SJSA1 (cell line): ENCODE results near the gene BAG2. TPM values are rescaled to one million over a fixed set of nuclear protein-coding genes. Genes with fewer than 3 reads are reported as not detected.

Experiments
- DNase-seq, 2 experiments: peaks; one replicate each; pipeline ENCODE4 v3.0.0-alpha.2; 2015 to 2020; ENCODE audit warnings: low spot score in 2 of 2, low read depth in 1 of 2
- H3K27ac ChIP-seq: fragments of 250-450 bp; sonication (Bioruptor Pico); 2 replicates; pipeline ENCODE4 v1.5.1; 2020; ENCODE audit warnings: mild to moderate bottlenecking, moderate library complexity
- H3K27me3 ChIP-seq: fragments of 250-450 bp; sonication (Bioruptor Pico); replicated peaks from 2 replicates; pipeline ENCODE4 v1.5.1; 2020; ENCODE audit warnings: mild to moderate bottlenecking, moderate library complexity
- H3K36me3 ChIP-seq: fragments of 250-450 bp; sonication (Bioruptor Pico); 2 replicates; pipeline ENCODE4 v1.5.1; 2020; ENCODE audit warnings: mild to moderate bottlenecking
- H3K4me1 ChIP-seq: fragments of 250-450 bp; sonication (Bioruptor Pico); replicated peaks from 2 replicates; pipeline ENCODE4 v1.6.1; 2021; ENCODE audit warnings: mild to moderate bottlenecking
- H3K4me3 ChIP-seq: fragments of 250-450 bp; sonication (Bioruptor Pico); 2 replicates; pipeline ENCODE4 v1.5.1; 2020; ENCODE audit warnings: mild to moderate bottlenecking
- H3K9me3 ChIP-seq: fragments of 250-450 bp; sonication (Bioruptor Pico); replicated peaks from 2 replicates; pipeline ENCODE4 v1.5.1; 2020; ENCODE audit warnings: mild to moderate bottlenecking
- total RNA-seq: library from RNA; depleted of rRNA; stranded (reverse); fragments of >200 nt; shearing (Covaris generic); gene quantifications from 2 replicates; pipeline ENCODE4 v1.2.3, GENCODE V29; 2014

BAG2 gene
- total RNA-seq, 1 experiment from 2014 or later: 32.8 TPM

DNA sequence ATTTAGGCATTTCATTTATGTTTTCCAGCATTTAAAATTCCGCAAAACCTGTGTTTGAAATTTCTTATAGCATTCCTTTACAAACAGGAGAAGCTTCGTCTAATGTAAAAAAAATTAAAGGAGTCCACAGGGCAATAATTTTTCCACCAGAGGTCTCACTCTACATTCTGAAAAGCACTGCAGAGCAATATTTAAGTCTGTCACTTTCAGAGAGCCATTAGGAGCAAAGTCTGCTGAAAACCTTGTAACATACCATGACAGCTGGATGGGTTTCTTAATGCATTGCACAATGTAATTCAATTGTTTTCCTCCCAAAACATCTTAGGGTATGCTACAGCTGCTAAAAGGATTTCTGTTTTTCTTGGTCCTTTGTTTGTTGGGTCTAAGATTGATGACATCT, 18.0 kb downstream of the BAG2 start:
- Histone ChIP-seq H3K4me1 (no peaks in the 10 kb centered on the region), H3K36me3 (peaks cover 83% of the 10 kb centered on the region), H3K4me3 (no peak overlapping the region), H3K27ac (no peak overlapping the region), H3K27me3 (no peaks in the 10 kb centered on the region), H3K9me3 (no peaks in the 10 kb centered on the region)
- DNase-seq: peak in 1 of 2 experiments; percentile 43

DNA sequence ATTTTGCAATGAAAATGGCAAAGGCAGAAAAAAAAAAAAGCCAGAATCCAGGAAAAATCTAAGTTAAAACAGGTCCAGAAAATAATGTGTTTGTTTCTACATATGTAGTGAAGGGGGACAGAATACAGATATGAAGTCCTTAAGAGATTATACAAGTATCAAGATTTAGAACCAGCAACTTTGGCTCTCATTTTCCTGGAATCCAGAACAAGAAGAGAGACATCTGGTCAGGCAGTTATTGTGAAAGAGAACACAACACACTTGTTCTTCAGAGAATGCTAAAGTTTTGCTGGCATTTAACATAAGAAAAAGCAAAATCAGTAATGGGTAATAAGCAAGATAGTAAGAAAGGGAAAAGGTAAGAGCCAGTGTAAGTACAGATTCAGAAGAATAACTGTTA, 21.1 kb downstream of the BAG2 start:
- DNase-seq: no peak
- Histone ChIP-seq H3K4me1 (peaks cover 5% of the 10 kb centered on the region), H3K27ac (no peak overlapping the region), H3K4me3 (no peak overlapping the region), H3K36me3 (peaks cover 81% of the 10 kb centered on the region), H3K9me3 (no peaks in the 10 kb centered on the region), H3K27me3 (no peaks in the 10 kb centered on the region)

DNA sequence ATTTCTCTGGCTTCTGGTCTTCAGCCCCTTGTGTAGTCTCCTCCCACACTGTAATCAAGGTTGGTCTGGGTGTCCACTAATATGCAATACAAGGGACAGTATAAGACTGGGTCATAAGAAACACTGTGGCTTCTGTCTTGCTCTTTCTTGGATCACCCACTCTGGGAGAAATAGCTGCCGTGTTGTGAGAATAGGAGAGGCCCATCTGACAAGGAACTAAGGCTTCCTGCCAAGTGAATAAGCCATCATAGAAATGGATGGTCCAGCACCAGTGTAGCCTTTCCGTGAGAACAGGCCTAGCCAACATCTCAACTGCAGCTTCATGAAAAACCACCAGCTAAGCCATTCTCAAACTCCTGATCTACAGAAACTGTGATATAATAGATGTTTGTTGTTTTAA, 23.3 kb downstream of the BAG2 start:
- no peak overlapping the region for H3K4me3 ChIP-seq
- no peaks in the 10 kb centered on the region for H3K9me3 ChIP-seq
- H3K36me3 ChIP-seq: peaks cover 59% of the 10 kb centered on the region
- no peaks in the 10 kb centered on the region for H3K27me3 ChIP-seq
- H3K4me1 ChIP-seq: peaks cover 28% of the 10 kb centered on the region
- no peak overlapping the region for H3K27ac ChIP-seq
- DNase-seq: no peak

DNA sequence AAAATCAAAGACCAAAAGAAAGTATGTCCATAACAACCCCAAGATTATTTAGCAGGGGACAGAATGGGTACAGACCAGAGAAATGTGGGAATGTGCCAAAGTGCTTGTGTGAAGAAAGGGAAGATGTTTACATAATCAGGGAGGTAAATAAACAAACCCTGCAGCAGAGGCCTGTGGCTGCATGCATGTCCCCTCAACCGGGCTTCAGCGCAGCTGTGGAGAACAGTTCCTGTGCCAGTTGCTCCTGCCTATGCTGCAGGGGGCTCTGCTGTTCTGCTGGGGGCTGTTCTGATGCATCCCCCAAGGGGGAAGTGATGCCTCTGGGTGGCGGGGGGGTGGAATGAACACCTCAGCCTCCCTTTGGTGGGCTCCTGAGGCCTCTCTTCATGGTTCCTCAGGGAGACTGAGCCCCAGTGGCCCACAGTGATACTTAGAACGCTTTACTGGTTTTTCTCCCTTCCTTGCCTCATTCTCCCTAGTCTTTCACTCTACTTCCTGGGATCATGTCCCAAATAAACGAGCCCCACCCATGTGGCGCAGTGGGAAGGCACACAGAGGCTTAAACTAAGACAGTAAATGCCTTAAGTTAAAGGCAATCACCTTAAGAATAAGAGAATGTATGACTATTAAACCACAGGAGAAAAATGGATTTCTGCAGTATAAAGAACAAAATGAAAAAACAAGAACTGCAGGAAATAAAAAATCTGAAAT, 27.0 kb downstream of the BAG2 start:
- Histone ChIP-seq H3K9me3 (no peaks in the 10 kb centered on the region), H3K4me1 (peaks cover 30% of the 10 kb centered on the region), H3K27ac (peak overlapping the region; percentile 31), H3K4me3 (no peak overlapping the region), H3K27me3 (no peaks in the 10 kb centered on the region), H3K36me3 (peaks cover 31% of the 10 kb centered on the region)
- peak; percentile 89 to 90 for DNase-seq

DNA sequence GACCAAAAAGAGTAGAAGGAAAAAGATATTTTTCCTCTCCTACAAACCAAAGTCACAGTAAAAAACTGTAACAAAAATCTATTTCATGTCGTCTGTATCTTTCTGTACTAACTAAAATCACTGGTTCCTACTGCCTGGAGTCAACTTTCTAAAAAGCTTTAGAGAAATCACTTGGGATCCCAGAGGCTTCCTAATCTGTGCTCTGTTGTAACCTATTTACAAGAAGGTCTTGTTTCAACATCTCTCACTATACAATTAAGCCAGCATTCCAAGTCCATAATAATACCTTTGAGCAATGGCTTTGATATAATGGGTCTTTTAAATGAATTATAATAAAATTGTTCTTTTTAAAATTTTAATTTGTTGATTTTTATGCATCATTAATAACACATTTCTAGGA, 29.6 kb downstream of the BAG2 start:
- H3K27ac ChIP-seq: no peak overlapping the region
- no peaks in the 10 kb centered on the region for H3K9me3 ChIP-seq
- H3K27me3 ChIP-seq: no peaks in the 10 kb centered on the region
- peaks cover 25% of the 10 kb centered on the region for H3K36me3 ChIP-seq
- no peak overlapping the region for H3K4me3 ChIP-seq
- no peak for DNase-seq
- peaks cover 42% of the 10 kb centered on the region for H3K4me1 ChIP-seq

DNA sequence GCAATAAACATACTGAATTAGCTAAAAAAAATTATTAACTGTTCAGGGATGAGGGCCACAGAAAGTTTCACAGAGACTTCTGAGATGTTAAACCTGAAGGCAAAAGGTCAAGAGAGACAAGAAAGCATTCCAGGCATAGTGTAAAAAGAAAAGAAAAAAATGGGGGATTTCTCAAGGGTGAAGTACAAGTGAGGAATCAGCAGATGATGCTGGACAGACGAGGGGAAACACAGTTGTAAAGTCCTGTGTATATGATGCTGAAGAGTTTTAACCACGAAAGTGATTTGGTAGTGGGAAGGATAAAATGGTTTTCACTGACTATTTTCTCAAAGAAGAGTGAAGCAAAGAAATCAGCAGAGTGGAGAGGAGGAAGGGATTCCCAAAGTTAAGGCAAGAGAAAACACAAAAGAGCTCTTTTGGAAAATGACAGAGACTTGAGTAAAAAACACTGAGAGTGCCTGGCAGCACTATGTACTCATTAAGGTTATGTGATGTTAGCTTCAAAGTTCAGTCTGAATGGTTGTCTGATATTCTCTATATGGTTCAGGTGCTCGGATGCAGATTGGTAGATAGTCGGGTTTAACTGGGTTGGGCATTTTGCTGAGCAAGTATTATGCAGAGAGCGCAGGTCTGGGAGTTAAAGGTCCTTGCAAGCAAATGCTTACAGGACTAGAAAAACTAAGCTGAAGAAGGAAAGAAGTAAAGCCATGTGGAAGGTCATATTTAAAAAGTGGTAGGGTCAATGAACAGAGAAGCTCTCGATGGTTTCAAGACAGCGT, 33.6 kb downstream of the BAG2 start:
- Histone ChIP-seq H3K9me3 (no peaks in the 10 kb centered on the region), H3K4me1 (peaks cover 27% of the 10 kb centered on the region), H3K27me3 (no peaks in the 10 kb centered on the region), H3K36me3 (peaks cover 39% of the 10 kb centered on the region), H3K4me3 (no peak overlapping the region), H3K27ac (no peak overlapping the region)
- no peak for DNase-seq

DNA sequence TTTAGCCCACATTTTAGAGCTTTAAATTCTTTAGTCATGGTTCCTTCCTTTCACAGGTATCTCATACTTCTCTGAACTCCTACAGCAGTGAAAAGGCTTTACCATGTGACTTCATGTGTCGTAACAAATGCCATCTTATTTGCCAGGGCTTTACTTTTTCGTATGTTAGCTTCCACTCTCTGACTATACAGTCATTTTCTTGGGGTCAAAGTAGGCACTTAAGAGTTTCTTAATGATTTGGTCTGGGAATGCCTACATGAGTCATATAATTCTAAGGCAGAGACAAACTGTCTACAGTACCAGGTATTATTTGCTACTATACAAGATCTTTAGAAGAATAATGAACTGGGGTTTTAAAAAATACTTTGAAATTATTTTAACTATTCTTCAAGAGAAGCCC, 35.0 kb downstream of the BAG2 start:
- no peaks in the 10 kb centered on the region for H3K9me3 ChIP-seq
- H3K4me1 ChIP-seq: peaks cover 41% of the 10 kb centered on the region
- DNase-seq: no peak
- no peak overlapping the region for H3K27ac ChIP-seq
- peaks cover 40% of the 10 kb centered on the region for H3K36me3 ChIP-seq
- H3K4me3 ChIP-seq: no peak overlapping the region
- H3K27me3 ChIP-seq: no peaks in the 10 kb centered on the region

DNA sequence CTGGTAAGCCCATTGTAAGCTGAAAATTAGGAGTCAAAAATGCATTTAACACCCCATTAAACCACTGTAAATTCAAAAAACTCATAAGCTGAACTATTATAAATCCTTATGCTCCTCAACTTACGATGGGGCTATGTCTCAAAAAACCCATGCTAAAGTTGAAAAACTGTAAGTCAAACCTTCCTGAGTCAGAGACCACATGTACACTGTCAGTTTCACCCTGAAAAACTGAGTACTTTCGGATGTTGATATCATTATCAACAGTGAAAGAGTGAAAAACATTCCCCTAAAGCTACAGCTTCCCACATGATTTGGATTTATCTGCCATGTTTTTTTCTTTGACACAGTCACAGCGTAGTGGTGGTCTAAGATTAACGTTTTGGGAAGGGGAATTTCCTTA, 35.7 kb downstream of the BAG2 start:
- Histone ChIP-seq H3K4me3 (no peak overlapping the region), H3K4me1 (peaks cover 44% of the 10 kb centered on the region), H3K27me3 (no peaks in the 10 kb centered on the region), H3K9me3 (no peaks in the 10 kb centered on the region), H3K27ac (no peak overlapping the region), H3K36me3 (peaks cover 37% of the 10 kb centered on the region)
- no peak for DNase-seq

DNA sequence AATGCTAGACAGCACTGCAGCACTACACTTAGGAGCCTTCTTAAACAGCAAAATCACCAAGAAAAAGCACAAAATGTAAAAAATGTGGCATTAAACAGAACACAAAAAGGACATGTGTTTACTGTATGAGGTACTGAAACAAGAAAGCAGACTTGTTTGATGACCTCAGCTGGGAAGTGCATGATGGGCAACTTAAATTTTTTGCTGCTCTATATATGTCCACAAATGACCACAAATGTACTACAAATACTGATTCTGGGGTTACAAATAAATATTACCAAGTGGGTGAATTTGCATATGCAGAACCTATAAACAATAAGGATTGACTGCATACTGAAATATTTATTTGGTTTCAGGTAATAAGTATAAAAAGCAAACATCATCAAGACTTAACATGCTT, 36.9 kb downstream of the BAG2 start:
- H3K36me3 ChIP-seq: peaks cover 33% of the 10 kb centered on the region
- no peak overlapping the region for H3K27ac ChIP-seq
- DNase-seq: no peak
- H3K27me3 ChIP-seq: no peaks in the 10 kb centered on the region
- peaks cover 44% of the 10 kb centered on the region for H3K4me1 ChIP-seq
- no peaks in the 10 kb centered on the region for H3K9me3 ChIP-seq
- no peak overlapping the region for H3K4me3 ChIP-seq

DNA sequence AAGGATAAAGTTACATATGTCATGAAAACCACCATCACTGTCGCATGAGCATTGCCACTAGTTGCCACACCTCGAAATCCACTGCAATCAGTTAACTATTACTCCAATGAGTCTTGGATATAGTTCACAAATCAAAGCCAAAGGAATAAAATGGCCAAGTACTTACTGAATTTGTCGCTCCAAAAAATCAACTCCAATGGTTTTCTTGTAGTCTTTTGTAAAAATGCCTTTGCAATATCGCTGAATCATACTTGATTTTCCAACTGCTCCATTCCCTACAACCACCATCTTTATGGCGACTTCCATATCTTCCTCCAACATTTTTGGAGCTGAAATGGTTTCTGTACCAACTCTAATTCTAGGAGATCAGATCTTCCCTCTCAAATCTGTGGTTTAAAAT, 37.9 kb downstream of the BAG2 start:
- H3K36me3 ChIP-seq: peaks cover 38% of the 10 kb centered on the region
- H3K27me3 ChIP-seq: no peaks in the 10 kb centered on the region
- no peak for DNase-seq
- H3K4me1 ChIP-seq: peaks cover 44% of the 10 kb centered on the region
- H3K9me3 ChIP-seq: no peaks in the 10 kb centered on the region
- H3K4me3 ChIP-seq: no peak overlapping the region
- H3K27ac ChIP-seq: no peak overlapping the region

DNA sequence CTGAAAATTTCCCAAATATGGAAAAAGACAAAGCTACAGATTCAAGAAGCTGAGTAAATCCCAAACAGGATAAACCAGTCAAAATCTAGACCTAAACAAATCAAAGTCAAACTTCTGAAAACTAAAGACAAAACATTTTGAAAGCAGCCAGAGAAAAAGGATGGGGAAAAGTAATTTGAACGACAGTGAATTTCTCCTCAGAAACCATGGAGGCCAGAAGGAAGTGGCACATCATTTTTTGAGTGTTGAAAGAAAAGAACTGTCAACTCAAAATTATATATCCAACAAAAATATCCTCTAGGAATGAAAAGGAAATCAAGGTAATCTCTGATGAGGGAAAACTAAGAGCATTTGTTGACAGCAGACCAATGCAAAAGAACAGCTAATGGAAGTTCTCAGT, 43.1 kb downstream of the BAG2 start:
- Histone ChIP-seq H3K4me1 (peaks cover 29% of the 10 kb centered on the region), H3K4me3 (no peak overlapping the region), H3K9me3 (no peaks in the 10 kb centered on the region), H3K27ac (no peak overlapping the region), H3K36me3 (peaks cover 12% of the 10 kb centered on the region), H3K27me3 (no peaks in the 10 kb centered on the region)
- DNase-seq: no peak

DNA sequence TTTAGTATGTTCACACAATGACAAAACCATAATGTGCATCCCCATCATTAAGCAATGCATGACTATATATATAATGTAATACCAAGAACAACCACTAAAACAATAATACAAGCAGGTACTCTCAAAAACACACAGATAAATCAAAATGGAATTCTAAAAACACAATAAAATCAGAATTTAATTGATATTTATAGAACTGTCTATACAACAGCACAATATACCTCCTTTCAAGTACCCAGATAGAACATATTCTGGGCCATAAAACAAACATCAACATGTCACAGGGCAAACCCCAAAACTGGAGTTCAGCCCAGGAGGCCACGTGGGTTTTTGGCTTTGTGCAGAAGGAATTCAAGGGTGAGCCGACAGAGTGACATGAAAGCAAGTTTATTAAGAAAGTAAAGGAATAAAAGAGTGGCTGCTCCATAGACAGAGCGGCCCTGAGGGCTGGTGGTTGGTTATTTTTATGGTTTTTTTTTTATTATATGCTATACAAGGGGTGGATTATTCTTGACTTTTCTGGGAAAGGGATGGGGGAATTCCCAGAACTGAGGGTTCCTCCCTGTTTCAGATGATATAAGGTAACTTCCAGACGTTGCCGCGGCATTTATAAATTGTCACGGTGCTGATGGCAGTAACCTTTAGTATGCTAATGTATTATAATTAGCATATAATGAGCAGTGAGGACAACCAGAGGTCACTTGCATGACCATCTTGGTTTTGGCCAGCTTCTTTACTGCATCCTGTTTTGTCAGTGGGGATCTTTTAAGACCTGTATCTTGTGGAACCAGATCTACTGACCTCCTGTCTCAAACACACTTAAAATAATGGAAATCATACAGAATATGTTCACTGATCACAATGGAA, 44.3 kb downstream of the BAG2 start:
- no peak overlapping the region for H3K4me3 ChIP-seq
- DNase-seq: no peak
- H3K36me3 ChIP-seq: peaks cover 12% of the 10 kb centered on the region
- no peaks in the 10 kb centered on the region for H3K27me3 ChIP-seq
- H3K4me1 ChIP-seq: peaks cover 23% of the 10 kb centered on the region
- H3K27ac ChIP-seq: no peak overlapping the region
- no peaks in the 10 kb centered on the region for H3K9me3 ChIP-seq

DNA sequence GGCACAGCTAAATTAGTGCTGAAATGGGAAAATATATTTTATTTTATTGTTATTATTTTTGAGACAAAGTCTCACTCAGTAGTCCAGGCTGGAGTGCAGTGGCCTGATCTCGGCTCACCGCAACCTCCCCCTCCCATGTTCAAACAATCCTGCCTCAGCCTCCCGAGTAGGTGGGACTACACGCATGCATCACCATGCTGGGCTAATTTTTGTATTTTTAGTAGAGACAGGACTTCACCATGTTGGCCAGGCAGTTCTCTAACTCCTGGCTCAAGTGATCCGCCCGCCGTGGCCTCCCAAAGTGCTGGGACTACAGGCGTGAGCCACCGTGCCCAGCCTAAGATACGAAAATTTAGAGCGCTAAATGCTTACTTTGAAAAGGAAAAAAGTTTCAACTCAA, 45.1 kb downstream of the BAG2 start:
- Histone ChIP-seq H3K36me3 (peaks cover 18% of the 10 kb centered on the region), H3K4me1 (peaks cover 15% of the 10 kb centered on the region), H3K4me3 (no peak overlapping the region), H3K27ac (no peak overlapping the region), H3K9me3 (no peaks in the 10 kb centered on the region), H3K27me3 (no peaks in the 10 kb centered on the region)
- no peak for DNase-seq
